Measurements from ENCODE around the gene TCF7L1.

TCF7L1 gene

DNA sequence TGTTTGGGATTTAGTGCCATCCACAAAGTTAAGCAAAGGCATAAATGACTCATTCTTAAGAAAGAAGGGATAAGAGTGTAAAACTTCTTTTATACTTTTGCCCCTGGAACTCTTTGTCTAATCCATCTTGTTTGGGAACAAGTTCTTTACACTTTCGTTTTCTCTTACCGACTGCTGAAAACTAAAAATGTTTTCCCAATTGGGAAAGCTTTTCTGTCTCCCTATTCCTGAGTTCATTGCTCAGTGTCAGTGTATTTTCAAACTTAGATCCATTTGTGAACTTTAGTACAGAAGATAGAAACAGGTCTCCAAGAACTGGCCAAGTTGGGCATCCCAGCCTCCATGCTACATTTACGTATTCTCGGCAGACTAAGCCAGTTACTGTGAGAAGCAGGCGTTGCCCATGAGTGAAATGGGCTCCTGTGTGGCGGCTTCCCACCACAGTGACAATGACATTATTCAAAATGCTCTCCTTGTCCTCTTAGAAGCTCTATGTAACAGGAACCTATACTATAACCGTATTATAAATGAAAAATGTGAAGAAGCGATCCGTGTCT is 142.9 kb downstream of the TCF7L1 start:
- in situ Hi-C loops (cut with HindIII; ENCODE audit: low sequenced_read_pairs): no loop called here
- no peak for DNase-seq (ENCODE audit: low read depth, low spot score)
- H3K4me3 ChIP-seq (ENCODE audit: low read depth, low read length): no peak overlapping the region
- TF ChIP-seq, protein P1, sequence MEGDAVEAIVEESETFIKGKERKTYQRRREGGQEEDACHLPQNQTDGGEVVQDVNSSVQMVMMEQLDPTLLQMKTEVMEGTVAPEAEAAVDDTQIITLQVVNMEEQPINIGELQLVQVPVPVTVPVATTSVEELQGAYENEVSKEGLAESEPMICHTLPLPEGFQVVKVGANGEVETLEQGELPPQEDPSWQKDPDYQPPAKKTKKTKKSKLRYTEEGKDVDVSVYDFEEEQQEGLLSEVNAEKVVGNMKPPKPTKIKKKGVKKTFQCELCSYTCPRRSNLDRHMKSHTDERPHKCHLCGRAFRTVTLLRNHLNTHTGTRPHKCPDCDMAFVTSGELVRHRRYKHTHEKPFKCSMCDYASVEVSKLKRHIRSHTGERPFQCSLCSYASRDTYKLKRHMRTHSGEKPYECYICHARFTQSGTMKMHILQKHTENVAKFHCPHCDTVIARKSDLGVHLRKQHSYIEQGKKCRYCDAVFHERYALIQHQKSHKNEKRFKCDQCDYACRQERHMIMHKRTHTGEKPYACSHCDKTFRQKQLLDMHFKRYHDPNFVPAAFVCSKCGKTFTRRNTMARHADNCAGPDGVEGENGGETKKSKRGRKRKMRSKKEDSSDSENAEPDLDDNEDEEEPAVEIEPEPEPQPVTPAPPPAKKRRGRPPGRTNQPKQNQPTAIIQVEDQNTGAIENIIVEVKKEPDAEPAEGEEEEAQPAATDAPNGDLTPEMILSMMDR (IDR thresholded peaks at IDR 0.05; ENCODE audit: low read depth, low read length): no peak

DNA sequence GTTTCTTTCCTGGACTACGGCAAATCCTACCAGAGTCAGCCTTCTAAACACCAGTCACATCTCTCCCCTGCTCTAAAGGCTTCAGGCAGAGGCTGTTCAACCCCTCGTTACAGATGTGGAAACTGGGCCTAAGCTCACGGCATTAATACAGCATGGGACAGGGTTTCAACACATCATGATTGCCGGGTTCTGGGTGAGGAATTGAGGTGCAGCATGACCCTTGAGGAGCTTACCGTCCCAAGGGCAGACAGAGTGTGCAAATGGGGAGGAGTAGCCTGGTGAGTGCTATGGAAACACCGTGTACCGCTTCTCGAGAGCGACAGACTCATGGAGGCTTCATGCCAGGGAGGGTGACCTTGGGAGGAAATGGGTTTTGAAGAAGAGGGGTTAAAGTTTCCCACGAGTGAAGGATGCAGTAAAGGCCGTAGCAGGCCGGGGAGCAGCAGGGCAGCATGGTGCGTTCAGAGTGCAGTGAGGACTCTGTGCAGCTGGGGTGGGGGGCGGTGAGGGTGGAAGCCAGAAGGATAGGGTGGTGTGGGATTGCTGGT is 143.5 kb downstream of the TCF7L1 start:
- in situ Hi-C loops (cut with HindIII; ENCODE audit: low sequenced_read_pairs): no loop called here
- TF ChIP-seq, protein P1 (IDR thresholded peaks at IDR 0.05; ENCODE audit: low read depth, low read length): no peak
- no peak overlapping the region for H3K4me3 ChIP-seq (ENCODE audit: low read depth, low read length)
- DNase-seq (ENCODE audit: low read depth, low spot score): no peak

DNA sequence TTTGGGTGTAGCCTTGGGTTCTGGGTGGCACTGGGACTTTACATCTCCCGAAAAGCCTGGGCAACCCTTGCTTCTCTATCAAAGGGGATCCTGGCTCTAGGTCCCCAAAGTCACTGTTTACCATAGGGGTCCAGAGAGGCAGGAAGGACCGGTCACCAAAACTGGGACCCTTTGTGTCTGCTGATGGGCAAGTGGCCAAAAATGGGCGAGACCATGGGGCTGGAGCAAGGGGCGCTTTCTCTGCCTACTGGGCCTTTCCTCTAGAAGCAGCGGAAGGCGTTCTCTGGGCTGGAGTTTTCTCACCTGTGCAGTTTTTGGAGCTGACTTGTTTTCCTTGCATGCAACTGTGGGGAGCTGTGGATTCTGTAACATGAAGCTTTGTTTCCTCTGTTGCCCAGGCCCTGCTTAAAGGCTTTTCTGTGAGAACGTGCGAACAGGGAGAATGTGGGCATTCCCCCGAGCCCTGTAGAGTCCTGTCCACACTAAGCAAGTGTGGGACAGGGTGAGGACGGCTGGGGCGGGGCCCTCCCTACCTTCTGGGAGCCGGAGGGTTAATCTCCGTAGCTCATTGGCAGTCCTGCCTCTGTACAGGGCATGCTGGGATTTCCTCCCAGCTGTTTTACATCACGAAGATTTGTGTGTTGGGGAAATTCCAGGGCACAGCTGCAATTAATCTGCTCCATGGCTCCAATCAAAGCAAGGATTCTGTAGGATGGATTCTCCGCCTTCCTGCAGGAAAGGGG is 144.4 kb downstream of the TCF7L1 start:
- in situ Hi-C loops (cut with HindIII; ENCODE audit: low sequenced_read_pairs): no loop called here
- no peak overlapping the region for H3K4me3 ChIP-seq (ENCODE audit: low read depth, low read length)
- TF ChIP-seq, protein P1 (IDR thresholded peaks at IDR 0.05; ENCODE audit: low read depth, low read length): no peak
- peak; percentile 72 for DNase-seq (ENCODE audit: low read depth, low spot score)

DNA sequence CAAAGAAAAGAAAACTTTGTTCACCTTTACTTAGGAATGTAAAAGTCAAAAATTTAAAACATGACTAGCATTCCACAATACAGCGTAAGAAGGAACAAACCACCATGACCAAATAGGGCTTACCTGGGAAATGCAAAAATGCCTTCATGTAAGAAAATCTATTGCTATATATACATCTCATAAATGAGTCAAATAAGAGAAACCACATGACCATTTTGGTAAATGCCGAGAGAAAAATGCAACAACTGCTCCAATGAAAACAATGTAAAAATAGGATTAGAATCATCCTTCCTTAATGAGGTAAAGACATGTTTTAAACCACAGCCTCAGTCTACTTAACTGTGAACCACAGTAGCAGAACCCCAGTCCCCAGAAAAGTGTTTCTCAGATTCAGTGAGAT is 145.2 kb downstream of the TCF7L1 start:
- in situ Hi-C loops (cut with HindIII; ENCODE audit: low sequenced_read_pairs): no loop called here
- TF ChIP-seq, protein P1 (IDR thresholded peaks at IDR 0.05; ENCODE audit: low read depth, low read length): no peak
- DNase-seq (ENCODE audit: low read depth, low spot score): peak; percentile 79
- H3K4me3 ChIP-seq (ENCODE audit: low read depth, low read length): no peak overlapping the region

DNA sequence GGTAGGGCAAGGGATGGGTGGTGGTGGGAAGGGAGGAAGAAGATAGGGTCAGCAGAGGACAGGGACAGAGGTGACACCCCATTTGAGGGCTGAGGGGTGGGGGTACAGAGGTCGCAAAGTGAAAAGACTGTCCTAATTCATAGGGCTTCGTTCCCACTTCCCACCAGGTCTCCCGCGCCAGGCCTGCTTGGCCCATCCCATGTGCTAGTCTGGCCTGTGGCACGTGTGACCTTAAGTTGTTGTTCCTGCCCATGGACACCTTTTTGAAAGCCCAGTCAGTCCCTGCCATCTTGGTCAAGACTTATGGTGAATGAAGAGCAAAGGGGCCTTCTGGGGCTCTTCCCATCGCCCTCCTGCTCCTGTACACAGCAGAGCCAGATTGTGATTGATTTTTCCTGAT is 148.4 kb downstream of the TCF7L1 start:
- H3K4me3 ChIP-seq (ENCODE audit: low read depth, low read length): no peak overlapping the region
- TF ChIP-seq, protein P1 (IDR thresholded peaks at IDR 0.05; ENCODE audit: low read depth, low read length): no peak
- in situ Hi-C loops (cut with HindIII; ENCODE audit: low sequenced_read_pairs): no loop called here
- no peak for DNase-seq (ENCODE audit: low read depth, low spot score)

DNA sequence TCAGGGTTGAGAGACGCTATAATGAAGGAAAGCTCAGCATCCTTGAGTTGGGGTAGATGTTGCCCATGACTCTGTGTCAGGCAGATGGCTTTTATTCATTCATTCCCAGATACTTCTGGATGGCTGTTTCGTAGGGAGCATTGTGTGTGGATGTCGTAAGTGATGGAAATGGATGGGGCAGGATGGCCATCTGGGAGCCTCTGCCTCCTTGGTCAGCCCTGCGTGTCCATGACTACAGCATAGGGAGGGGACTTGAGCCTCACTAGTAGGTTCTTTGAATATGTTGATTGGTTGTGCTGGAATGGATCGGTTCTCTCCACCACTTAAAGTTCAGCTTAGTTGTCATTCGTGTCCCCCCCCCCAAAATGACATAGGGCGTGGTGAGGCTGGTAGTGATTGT is 149.7 kb downstream of the TCF7L1 start:
- no peak for DNase-seq (ENCODE audit: low read depth, low spot score)
- H3K4me3 ChIP-seq (ENCODE audit: low read depth, low read length): no peak overlapping the region
- TF ChIP-seq, protein P1 (IDR thresholded peaks at IDR 0.05; ENCODE audit: low read depth, low read length): no peak
- in situ Hi-C loops (cut with HindIII; ENCODE audit: low sequenced_read_pairs): no loop called here
